AG04449 (cell line): ENCODE data around the gene DLGAP1.

Source experiments
- CTCF ChIA-PET: fragments of 350-600 bp; formaldehyde crosslinking; extraction: SDS; loops from one replicate; lab custom pipeline; 2021; ENCODE audit warnings: antibody characterized with exemption; lab: Yijun Ruan, JAX
- POLR2A ChIA-PET: fragments of 400-600, 350-600 bp; formaldehyde crosslinking; extraction: SDS; loops from one replicate; lab custom pipeline; 2020; ENCODE audit warnings: antibody characterized with exemption, inconsistent platforms; lab: Yijun Ruan, JAX
- DNase-seq: peaks from one replicate; pipeline ENCODE4 v3.0.0-alpha.2; 2010; ENCODE audit warnings: low read depth, low spot score
- H3K4me3 ChIP-seq: 2 replicates; pipeline ENCODE4 v1.5.1; 2011; ENCODE audit warnings: low read depth, mild to moderate bottlenecking, control low read depth, low read length
- TF ChIP-seq, protein P1 (sequence below): IDR thresholded peaks from one replicate; pipeline ENCODE4 v1.5.1; 2011; ENCODE audit warnings: mild to moderate bottlenecking, moderate library complexity, low read length, control low read depth, inconsistent platforms; ENCODE audit not compliant: insufficient read depth; ENCODE audit errors: missing control alignments

Gene DLGAP1

GRCh38 chr18:4264347-4264791 lies 190.7 kb downstream of the DLGAP1 start:
- no peak for DNase-seq
- POLR2A ChIA-PET = no interaction called here
- TF ChIP-seq, protein P1, sequence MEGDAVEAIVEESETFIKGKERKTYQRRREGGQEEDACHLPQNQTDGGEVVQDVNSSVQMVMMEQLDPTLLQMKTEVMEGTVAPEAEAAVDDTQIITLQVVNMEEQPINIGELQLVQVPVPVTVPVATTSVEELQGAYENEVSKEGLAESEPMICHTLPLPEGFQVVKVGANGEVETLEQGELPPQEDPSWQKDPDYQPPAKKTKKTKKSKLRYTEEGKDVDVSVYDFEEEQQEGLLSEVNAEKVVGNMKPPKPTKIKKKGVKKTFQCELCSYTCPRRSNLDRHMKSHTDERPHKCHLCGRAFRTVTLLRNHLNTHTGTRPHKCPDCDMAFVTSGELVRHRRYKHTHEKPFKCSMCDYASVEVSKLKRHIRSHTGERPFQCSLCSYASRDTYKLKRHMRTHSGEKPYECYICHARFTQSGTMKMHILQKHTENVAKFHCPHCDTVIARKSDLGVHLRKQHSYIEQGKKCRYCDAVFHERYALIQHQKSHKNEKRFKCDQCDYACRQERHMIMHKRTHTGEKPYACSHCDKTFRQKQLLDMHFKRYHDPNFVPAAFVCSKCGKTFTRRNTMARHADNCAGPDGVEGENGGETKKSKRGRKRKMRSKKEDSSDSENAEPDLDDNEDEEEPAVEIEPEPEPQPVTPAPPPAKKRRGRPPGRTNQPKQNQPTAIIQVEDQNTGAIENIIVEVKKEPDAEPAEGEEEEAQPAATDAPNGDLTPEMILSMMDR = no peak
- CTCF ChIA-PET = no interaction called here
- no peak overlapping the region for H3K4me3 ChIP-seq

DNA sequence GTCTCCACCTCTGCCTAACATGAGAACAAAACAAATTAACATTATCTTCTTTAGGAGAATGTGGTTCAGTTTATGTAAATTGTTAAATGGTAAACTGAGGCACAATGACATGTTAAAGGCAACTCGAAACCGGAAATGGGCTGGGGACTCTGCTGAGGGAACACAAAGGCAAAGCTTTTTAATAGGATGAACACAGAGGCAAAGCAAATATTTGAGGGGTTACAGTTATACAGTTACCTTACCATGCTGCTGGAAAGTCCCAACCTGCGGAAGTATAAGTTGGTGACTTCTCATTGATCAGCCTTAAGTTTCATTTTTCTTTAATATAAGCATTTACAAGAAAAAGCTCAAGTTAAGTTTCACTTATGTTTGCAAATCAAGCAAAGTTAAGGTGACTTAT lies 195.0 kb downstream of the DLGAP1 start:
- DNase-seq = no peak
- H3K4me3 ChIP-seq = no peak overlapping the region
- TF ChIP-seq, protein P1 = no peak
- ChIA-PET CTCF (no interaction called here), POLR2A (no interaction called here)

DNA sequence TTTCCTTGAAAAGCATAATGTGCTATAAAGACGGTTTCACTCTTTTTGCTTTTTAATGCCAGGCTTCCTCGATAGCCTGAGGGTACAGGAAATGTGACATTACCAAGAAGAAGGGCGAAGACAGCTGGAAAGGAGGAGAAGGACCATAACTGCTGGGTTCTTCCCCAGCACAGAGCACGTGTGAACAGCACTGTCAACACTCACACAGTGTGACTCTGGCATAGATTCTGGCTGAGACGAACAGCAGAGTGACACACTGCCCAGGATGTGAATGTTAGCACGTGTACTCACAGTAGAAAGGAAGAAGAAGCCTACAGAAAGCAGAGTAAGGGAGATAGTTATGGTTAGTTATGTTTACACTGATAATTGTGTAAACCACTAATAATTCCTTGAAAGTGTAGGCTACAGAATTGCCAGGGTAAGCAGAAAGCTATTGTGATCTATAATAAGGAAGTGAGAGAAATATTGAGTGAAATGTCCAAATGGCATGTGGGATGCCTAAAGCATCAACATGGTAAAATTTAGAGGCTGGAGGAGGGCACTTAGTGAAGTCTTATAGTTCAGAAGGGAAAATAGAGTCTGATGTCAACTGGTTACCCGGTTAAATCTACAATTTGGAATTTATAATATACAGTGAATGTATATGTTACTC lies 198.2 kb downstream of the DLGAP1 start:
- no peak for DNase-seq
- TF ChIP-seq, protein P1 = no peak
- CTCF ChIA-PET = no interaction called here
- H3K4me3 ChIP-seq = no peak overlapping the region
- POLR2A ChIA-PET = no interaction called here

GRCh38 chr18:4254840-4255239 lies 200.3 kb downstream of the DLGAP1 start:
- ChIA-PET CTCF (no interaction called here), POLR2A (no interaction called here)
- no peak for DNase-seq
- TF ChIP-seq, protein P1 = no peak
- H3K4me3 ChIP-seq = no peak overlapping the region

- POLR2A ChIA-PET = no interaction called here
- no peak for DNase-seq
- TF ChIP-seq, protein P1 = no peak
- no peak overlapping the region for H3K4me3 ChIP-seq
- CTCF ChIA-PET = no interaction called here
Measured at GRCh38 chr18:4252829-4253228, 202.3 kb downstream of the DLGAP1 start.

DNA sequence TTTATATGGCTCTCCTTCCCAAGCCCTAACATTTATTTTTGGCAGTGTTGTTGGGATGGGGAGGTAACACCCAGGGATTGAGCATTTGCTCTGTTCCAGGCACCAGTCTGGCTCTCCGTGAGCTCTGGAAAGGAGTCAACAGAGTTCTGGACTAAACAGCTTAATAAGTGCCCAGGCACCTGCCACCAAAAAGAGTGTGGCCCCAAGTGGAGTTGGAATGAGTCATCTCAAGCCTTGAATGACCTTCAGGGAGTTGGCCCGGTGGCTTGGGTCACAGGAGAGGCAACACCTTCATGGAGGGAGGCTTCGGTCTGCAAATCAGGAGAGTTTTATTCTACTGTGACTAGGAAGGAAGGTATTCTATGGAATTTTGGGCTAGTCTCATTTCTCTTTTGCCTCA lies 203.2 kb downstream of the DLGAP1 start:
- no peak overlapping the region for H3K4me3 ChIP-seq
- ChIA-PET CTCF (no interaction called here), POLR2A (no interaction called here)
- TF ChIP-seq, protein P1 = no peak
- DNase-seq = no peak
